ENCODE measurements around the gene ALK. TPM values are rescaled to one million over a fixed set of nuclear protein-coding genes. Genes with fewer than 3 reads are reported as not detected.

Gene ALK
- polyA plus RNA-seq, 3 donors, result not detected

GRCh38 chr2:29216609-29216909, 704.8 kb downstream of the ALK start:
- no peaks in the 10 kb centered on the region for H3K9me3 Mint-ChIP-seq

GRCh38 chr2:29215739-29216608, 705.4 kb downstream of the ALK start:
- Histone ChIP-seq H3K36me3 (replicated peaks in 1 of 2; ENCODE audit: control insufficient read depth in 1 of 2, insufficient read depth in 2 of 2, low read length in 2 of 2) (no peaks in the 10 kb centered on the region), H3K9me3 (replicated peaks in 1 of 2; ENCODE audit: control insufficient read depth in 1 of 2, insufficient read depth in 1 of 2, low read length in 2 of 2) (no peaks in the 10 kb centered on the region), H3K27me3 (ENCODE audit: control insufficient read depth in 2 of 2, insufficient read depth in 2 of 2, low read length in 2 of 2) (no peaks in the 10 kb centered on the region), H3K27ac (ENCODE audit: low read depth in 1 of 2, low read length in 2 of 2) (no peak overlapping the region), H3K9ac (ENCODE audit: insufficient read depth, low read length, poor library complexity, severe bottlenecking) (no peak overlapping the region), H3K4me1 (ENCODE audit: control insufficient read depth in 1 of 2, insufficient read depth in 2 of 2, low read length in 2 of 2) (peaks cover 0 to 20% of the 10 kb centered on the region in 2 donors), H3K79me2 (ENCODE audit: insufficient read depth, low read length) (no peaks in the 10 kb centered on the region), H4K20me1 (ENCODE audit: insufficient read depth, low read length) (no peaks in the 10 kb centered on the region), H2AFZ (ENCODE audit: insufficient read depth, low read depth, low read length, poor library complexity, severe bottlenecking) (no peak overlapping the region), H3K4me3 (replicated peaks in 1 of 3; ENCODE audit: low read depth in 2 of 3, low read length in 3 of 3) (no peak overlapping the region), H3K4me2 (replicated peaks; ENCODE audit: extremely low read depth, low read length, poor library complexity, severe bottlenecking) (no peak overlapping the region)
- Mint-ChIP-seq H3K4me1 (peaks cover 3% of the 10 kb centered on the region), H3K27ac (no peak overlapping the region), H3K36me3 (no peaks in the 10 kb centered on the region), H3K27me3 (ENCODE audit: low read depth in 3 of 3) (peaks cover 8 to 16% (median 15%) of the 10 kb centered on the region in 3 donors), H3K9me3 (no peaks in the 10 kb centered on the region), H3K4me3 (no peak overlapping the region)
- 93% methylated on average over 19 of the region's 20 CpGs for WGBS (ENCODE audit: insufficient coverage)
- no peak for TF ChIP-seq CTCF (IDR thresholded peaks at IDR 0.05)
- DNase-seq, result no peak
- intact Hi-C loops (cut with micrococcal nuclease), result no loop called here

More at GRCh38 chr2:29216609-29216909, 704.8 kb downstream of the ALK start:
- no peaks in the 10 kb centered on the region for H3K9me3 ChIP-seq (replicated peaks in 1 of 2; ENCODE audit: control insufficient read depth in 1 of 2, insufficient read depth in 1 of 2, low read length in 2 of 2)
- no peaks in the 10 kb centered on the region for H4K20me1 ChIP-seq (ENCODE audit: insufficient read depth, low read length)
- H3K79me2 ChIP-seq (ENCODE audit: insufficient read depth, low read length), result no peaks in the 10 kb centered on the region
- H2AFZ ChIP-seq (ENCODE audit: insufficient read depth, low read depth, low read length, poor library complexity, severe bottlenecking), result no peak overlapping the region
- intact Hi-C loops (cut with micrococcal nuclease), result no loop called here
- H3K27me3 Mint-ChIP-seq (ENCODE audit: low read depth in 3 of 3), result peaks cover 9 to 17% (median 17%) of the 10 kb centered on the region in 3 donors
- H3K4me1 Mint-ChIP-seq, result peaks cover 3% of the 10 kb centered on the region
- H3K4me3 Mint-ChIP-seq, result no peak overlapping the region
- no peak overlapping the region for H3K9ac ChIP-seq (ENCODE audit: insufficient read depth, low read length, poor library complexity, severe bottlenecking)
- 100% methylated on average over 5 of the region's 5 CpGs for WGBS (ENCODE audit: insufficient coverage)
- H3K4me3 ChIP-seq (replicated peaks in 1 of 3; ENCODE audit: low read depth in 2 of 3, low read length in 3 of 3), result no peak overlapping the region
- no peak overlapping the region for H3K4me2 ChIP-seq (replicated peaks; ENCODE audit: extremely low read depth, low read length, poor library complexity, severe bottlenecking)
- no peaks in the 10 kb centered on the region for H3K27me3 ChIP-seq (ENCODE audit: control insufficient read depth in 2 of 2, insufficient read depth in 2 of 2, low read length in 2 of 2)
- H3K27ac Mint-ChIP-seq, result no peak overlapping the region
- H3K4me1 ChIP-seq (ENCODE audit: control insufficient read depth in 1 of 2, insufficient read depth in 2 of 2, low read length in 2 of 2), result peaks cover 0 to 20% of the 10 kb centered on the region in 2 donors
- no peak for DNase-seq
- no peak for TF ChIP-seq CTCF (IDR thresholded peaks at IDR 0.05)
- H3K36me3 Mint-ChIP-seq, result no peaks in the 10 kb centered on the region
- no peaks in the 10 kb centered on the region for H3K36me3 ChIP-seq (replicated peaks in 1 of 2; ENCODE audit: control insufficient read depth in 1 of 2, insufficient read depth in 2 of 2, low read length in 2 of 2)
- no peak overlapping the region for H3K27ac ChIP-seq (ENCODE audit: low read depth in 1 of 2, low read length in 2 of 2)

All from CD14-positive monocyte (primary cell).